HEK293T (cell line): ENCODE measurements around the gene HTD2.

ENCODE experiments used
- CTCF ChIA-PET: fragments of 350-600 bp; formaldehyde crosslinking; extraction: SDS; loops from one replicate; lab custom pipeline; 2021; ENCODE audit warnings: antibody characterized with exemption, inconsistent platforms; lab: Yijun Ruan, JAX
- POLR2A ChIA-PET: fragments of 350-600 bp; formaldehyde crosslinking; extraction: SDS; loops from one replicate; lab custom pipeline; 2020; ENCODE audit warnings: antibody characterized with exemption, inconsistent platforms; lab: Yijun Ruan, JAX
- DNase-seq: peaks from one replicate; pipeline ENCODE4 v3.0.0; 2012; ENCODE audit warnings: mixed read lengths; ENCODE audit errors: extremely low spot score
- ARNT ChIP-seq: fragments of 450-650 bp; IDR thresholded peaks from 2 replicates; pipeline ENCODE4 v1.6.1; 2017; ENCODE audit warnings: mild to moderate bottlenecking
- BHLHE40 ChIP-seq: fragments of 450-650 bp; IDR thresholded peaks from 2 replicates; pipeline ENCODE4 v1.6.1; 2016; ENCODE audit warnings: mild to moderate bottlenecking, moderate library complexity, borderline replicate concordance
- CTBP1 ChIP-seq: fragments of 450-650 bp; IDR thresholded peaks from 2 replicates; pipeline ENCODE4 v1.6.1; 2016; ENCODE audit warnings: borderline replicate concordance
- ELF4 ChIP-seq: fragments of 450-650 bp; IDR thresholded peaks from 2 replicates; pipeline ENCODE4 v1.6.1; 2017; ENCODE audit warnings: antibody characterized with exemption
- FOXA1 ChIP-seq: fragments of 450-650 bp; IDR thresholded peaks from 2 replicates; pipeline ENCODE4 v1.6.1; 2016; ENCODE audit warnings: mild to moderate bottlenecking
- FOXK2 ChIP-seq: fragments of 450-650 bp; IDR thresholded peaks from 2 replicates; pipeline ENCODE4 v1.6.1; 2016; ENCODE audit warnings: mild to moderate bottlenecking
- FOXM1 ChIP-seq: fragments of 450-650 bp; IDR thresholded peaks from 2 replicates; pipeline ENCODE4 v1.6.1; 2017; ENCODE audit warnings: mild to moderate bottlenecking, borderline replicate concordance
- HDGF ChIP-seq: fragments of 450-650 bp; IDR thresholded peaks from 2 replicates; pipeline ENCODE4 v1.6.1; 2017; ENCODE audit warnings: antibody characterized with exemption, borderline replicate concordance
- L3MBTL2 ChIP-seq: fragments of 450-650 bp; conservative IDR thresholded peaks from 2 replicates; pipeline ENCODE4 v1.6.1; 2016; ENCODE audit warnings: mild to moderate bottlenecking
- LEF1 ChIP-seq: fragments of 450-650 bp; IDR thresholded peaks from 2 replicates; pipeline ENCODE4 v1.6.1; 2017; ENCODE audit warnings: mild to moderate bottlenecking, borderline replicate concordance
- NFRKB ChIP-seq: fragments of 450-650 bp; IDR thresholded peaks from 2 replicates; pipeline ENCODE4 v1.6.1; 2016; ENCODE audit warnings: mild to moderate bottlenecking, moderate library complexity
- SP1 ChIP-seq: fragments of 450-650 bp; IDR thresholded peaks from 2 replicates; pipeline ENCODE4 v1.6.1; 2017
- SUZ12 ChIP-seq: fragments of 450-650 bp; IDR thresholded peaks from 2 replicates; pipeline ENCODE4 v1.6.1; 2016; ENCODE audit warnings: mild to moderate bottlenecking
- TARDBP ChIP-seq: fragments of 450-650 bp; IDR thresholded peaks from 2 replicates; pipeline ENCODE4 v1.6.1; 2016
- ZNF384 ChIP-seq: fragments of 450-650 bp; IDR thresholded peaks from 2 replicates; pipeline ENCODE4 v1.6.1; 2016
- TF ChIP-seq, protein P1 (sequence below): fragments of 450-650 bp; IDR thresholded peaks from 2 replicates; pipeline ENCODE4 v1.6.1; 2016

Gene HTD2

DNA sequence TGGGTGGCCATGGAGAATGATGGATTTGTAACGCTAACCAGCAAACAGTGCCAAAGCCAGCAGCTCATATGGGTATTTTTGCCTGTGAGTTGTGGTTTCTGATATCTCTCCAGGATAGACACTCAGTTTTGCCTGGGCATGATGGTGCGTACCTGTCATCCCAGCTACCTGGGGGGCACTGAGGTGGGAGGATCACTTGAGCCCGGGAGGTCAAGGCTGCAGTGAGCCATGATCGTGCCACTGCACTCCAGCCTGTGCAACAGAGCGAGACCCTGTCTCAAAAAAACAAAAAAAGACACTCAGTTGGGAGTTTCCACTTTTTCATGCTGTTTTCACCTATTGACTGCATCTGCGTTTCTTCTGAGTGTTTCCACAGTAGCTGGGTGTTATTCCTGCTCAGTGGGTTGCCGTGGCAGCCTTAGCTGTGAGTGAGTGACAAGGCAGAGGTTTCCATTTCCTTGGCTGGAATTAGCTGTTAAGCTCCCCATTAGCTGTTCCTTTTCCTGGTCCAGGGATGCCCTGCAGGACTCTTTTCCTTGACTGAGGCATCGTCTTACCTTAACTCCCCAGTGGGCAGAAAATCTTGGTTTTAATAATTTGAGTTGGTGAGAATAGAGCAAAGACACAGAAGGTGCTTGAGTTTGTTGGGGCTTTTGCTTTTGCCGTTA is 14.5 kb upstream of the HTD2 start:
- POLR2A ChIA-PET, result interaction anchor here (1.8 kb wide), 1 partner anchor 15 kb away, joined by 8 read pairs; the partner anchor contains the start of genes HTD2 and RPP14
- CTCF ChIA-PET, result interaction anchor here (0.7 kb wide), 1 partner anchor 9 kb away, joined by 3 read pairs; no protein-coding TSS in a partner anchor
- no peak for DNase-seq

DNA sequence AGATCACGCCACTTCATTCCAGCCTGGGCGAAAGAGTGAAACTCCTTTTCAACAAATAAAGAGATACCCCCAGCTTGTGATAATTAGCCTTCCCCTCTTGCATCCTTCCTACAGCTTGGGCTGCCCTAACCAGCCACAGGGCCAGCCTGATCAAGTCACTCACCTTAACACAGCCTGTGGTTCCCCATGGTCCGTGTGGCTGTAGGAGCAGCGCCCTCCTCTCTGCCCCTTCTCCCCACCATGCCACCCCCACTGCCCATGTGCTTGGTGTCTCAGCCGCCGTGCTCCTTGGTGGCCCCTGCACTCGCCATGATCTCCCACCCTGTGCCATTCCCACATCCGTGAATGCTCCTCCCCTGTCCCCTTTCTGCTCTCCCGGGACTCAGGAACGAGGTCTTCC is 13.5 kb upstream of the HTD2 start:
- TF ChIP-seq SUZ12 (no peak), TARDBP (no peak), ZNF384 (no peak)
- CTCF ChIA-PET, result no interaction called here
- no peak for DNase-seq
- POLR2A ChIA-PET, result interaction anchor here (1.8 kb wide), 1 partner anchor 14 kb away, joined by 8 read pairs; the partner anchor contains the start of genes HTD2 and RPP14

More for the DNA sequence above, 14.5 kb upstream of the HTD2 start:
- no peak for TF ChIP-seq NFRKB

DNA sequence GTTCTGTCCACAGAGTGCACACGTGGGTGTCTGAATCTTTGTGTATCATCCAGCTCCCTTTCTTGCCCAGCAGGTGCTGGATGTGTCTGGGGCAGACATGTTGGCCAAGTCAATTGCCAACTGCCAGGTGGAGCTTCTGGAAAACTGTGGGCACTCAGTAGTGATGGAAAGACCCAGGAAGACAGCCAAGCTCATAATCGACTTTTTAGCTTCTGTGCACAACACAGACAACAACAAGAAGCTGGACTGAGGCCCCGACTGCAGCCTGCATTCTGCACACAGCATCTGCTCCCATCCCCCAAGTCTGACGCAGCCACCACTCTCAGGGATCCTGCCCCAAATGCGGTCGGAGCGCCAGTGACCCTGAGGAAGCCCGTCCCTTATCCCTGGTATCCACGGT is 12.8 kb upstream of the HTD2 start:
- TF ChIP-seq FOXM1, result no peak
- no peak for TF ChIP-seq FOXK2
- TF ChIP-seq NFRKB, result no peak
- no peak for TF ChIP-seq L3MBTL2
- no peak for TF ChIP-seq ARNT
- TF ChIP-seq, protein P1, sequence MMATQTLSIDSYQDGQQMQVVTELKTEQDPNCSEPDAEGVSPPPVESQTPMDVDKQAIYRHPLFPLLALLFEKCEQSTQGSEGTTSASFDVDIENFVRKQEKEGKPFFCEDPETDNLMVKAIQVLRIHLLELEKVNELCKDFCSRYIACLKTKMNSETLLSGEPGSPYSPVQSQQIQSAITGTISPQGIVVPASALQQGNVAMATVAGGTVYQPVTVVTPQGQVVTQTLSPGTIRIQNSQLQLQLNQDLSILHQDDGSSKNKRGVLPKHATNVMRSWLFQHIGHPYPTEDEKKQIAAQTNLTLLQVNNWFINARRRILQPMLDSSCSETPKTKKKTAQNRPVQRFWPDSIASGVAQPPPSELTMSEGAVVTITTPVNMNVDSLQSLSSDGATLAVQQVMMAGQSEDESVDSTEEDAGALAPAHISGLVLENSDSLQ, result no peak
- no peak for TF ChIP-seq ZNF384
- no peak for TF ChIP-seq SUZ12
- no peak for TF ChIP-seq SP1
- no peak for TF ChIP-seq HDGF
- no peak for TF ChIP-seq BHLHE40
- POLR2A ChIA-PET, result interaction anchor here (1.8 kb wide), 1 partner anchor 13 kb away, joined by 8 read pairs; the partner anchor contains the start of genes HTD2 and RPP14

DNA sequence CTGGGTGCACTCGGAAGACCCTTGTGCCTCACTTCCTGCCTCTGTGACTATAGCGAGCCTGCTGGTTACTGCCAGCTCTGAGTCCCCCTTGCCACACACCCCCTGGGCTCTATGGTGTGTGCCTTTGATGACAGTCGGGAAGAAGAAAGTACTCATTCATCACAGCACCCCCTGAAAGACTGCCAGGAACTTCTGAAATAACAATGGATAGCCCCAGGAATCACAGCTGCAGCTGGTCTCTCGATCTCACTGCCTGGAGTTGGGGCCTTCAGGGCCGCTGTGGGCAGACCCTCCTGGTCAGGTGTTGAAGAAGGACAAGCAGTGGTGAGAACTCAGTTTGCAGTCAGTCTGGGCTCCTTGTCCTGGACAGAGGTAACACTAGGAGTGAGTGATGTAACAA is 10.1 kb upstream of the HTD2 start:
- POLR2A ChIA-PET, result interaction anchor here (1.6 kb wide), 1 partner anchor 10 kb away, joined by 5 read pairs; the partner anchor contains the start of genes HTD2 and RPP14
- CTCF ChIA-PET, result interaction anchor here (0.6 kb wide), 1 partner anchor 10 kb away, joined by 3 read pairs; the partner anchor contains the start of genes HTD2 and RPP14
- TF ChIP-seq NFRKB (no peak), SUZ12 (no peak), L3MBTL2 (no peak), SP1 (no peak), ZNF384 (no peak), HDGF (no peak), FOXA1 (no peak), ARNT (no peak), FOXM1 (no peak), BHLHE40 (no peak), ELF4 (no peak), CTBP1 (no peak)
- TF ChIP-seq, protein P1, result no peak
- DNase-seq, result no peak

More for the DNA sequence above, 12.8 kb upstream of the HTD2 start:
- CTCF ChIA-PET, result no interaction called here
- DNase-seq, result no peak

DNA sequence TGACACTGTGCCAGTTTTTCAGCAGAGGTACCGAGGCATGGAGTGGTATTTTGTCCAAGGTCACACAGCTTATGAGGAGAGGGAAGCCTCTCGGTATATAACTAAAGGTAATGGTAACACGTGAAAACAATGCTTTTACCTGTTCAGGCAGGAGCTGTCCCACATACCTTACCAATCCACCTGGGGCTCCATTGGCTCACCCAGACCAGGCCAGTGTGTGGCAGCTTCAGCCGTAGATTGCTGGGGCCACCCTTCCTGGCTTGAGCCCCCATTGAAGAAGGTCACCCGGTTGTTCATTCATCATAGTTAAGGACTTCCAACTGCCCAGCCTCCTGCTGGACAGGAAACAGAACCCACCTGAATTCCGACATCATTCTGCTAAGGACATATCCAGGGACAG is 9.5 kb upstream of the HTD2 start:
- POLR2A ChIA-PET, result interaction anchor here (0.8 kb wide), 1 partner anchor 9 kb away, joined by 3 read pairs; the partner anchor contains the start of genes HTD2 and RPP14
- CTCF ChIA-PET, result interaction anchor here (0.6 kb wide), 1 partner anchor 9 kb away, joined by 3 read pairs; the partner anchor contains the start of genes HTD2 and RPP14
- DNase-seq, result no peak
- no peak for TF ChIP-seq L3MBTL2
- TF ChIP-seq, protein P1, result no peak
- TF ChIP-seq FOXK2, result no peak
- TF ChIP-seq TARDBP, result no peak
- TF ChIP-seq HDGF, result no peak

DNA sequence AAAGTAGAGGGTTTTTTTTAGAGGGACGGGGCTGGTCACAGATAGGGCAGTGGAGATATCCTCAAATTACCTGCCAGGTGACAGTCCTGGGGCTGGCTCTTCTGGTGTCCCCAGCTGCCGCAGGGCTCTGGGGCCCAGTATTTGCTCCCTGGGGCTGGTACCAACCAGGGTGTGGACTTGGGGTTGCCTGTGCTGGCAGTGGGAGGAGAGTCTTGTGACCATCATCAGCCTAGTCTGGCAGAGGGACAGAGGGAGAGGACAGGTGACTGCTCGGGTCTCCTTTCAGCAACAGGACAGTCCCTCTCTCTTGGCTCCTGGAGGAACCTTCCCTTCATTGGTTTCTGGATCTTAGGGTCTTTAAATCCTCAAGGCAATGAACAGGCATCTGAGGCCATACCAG is 8.1 kb upstream of the HTD2 start:
- no peak for DNase-seq
- CTCF ChIA-PET, result no interaction called here
- TF ChIP-seq HDGF (no peak), ELF4 (no peak), NFRKB (no peak), FOXM1 (no peak), LEF1 (no peak), SUZ12 (no peak), FOXK2 (no peak), TARDBP (no peak), FOXA1 (no peak), BHLHE40 (no peak), CTBP1 (no peak), ZNF384 (no peak), L3MBTL2 (no peak), ARNT (no peak), SP1 (no peak)
- TF ChIP-seq, protein P1, result no peak
- POLR2A ChIA-PET, result no interaction called here
